Anterior cingulate cortex (tissue), 58 donors: ENCODE measurements around the gene EFNB1.
"Not testable (repeated sequence)": the region's sequence is repeated elsewhere in the genome, so short reads cannot be mapped to it uniquely, and the experiment has no call there.

ENCODE experiments used
- DNase-seq, 58 donors: peaks; one replicate each; lab custom pipeline; 2025; lab: John Stamatoyannopoulos, UW

The EFNB1 gene

DNA sequence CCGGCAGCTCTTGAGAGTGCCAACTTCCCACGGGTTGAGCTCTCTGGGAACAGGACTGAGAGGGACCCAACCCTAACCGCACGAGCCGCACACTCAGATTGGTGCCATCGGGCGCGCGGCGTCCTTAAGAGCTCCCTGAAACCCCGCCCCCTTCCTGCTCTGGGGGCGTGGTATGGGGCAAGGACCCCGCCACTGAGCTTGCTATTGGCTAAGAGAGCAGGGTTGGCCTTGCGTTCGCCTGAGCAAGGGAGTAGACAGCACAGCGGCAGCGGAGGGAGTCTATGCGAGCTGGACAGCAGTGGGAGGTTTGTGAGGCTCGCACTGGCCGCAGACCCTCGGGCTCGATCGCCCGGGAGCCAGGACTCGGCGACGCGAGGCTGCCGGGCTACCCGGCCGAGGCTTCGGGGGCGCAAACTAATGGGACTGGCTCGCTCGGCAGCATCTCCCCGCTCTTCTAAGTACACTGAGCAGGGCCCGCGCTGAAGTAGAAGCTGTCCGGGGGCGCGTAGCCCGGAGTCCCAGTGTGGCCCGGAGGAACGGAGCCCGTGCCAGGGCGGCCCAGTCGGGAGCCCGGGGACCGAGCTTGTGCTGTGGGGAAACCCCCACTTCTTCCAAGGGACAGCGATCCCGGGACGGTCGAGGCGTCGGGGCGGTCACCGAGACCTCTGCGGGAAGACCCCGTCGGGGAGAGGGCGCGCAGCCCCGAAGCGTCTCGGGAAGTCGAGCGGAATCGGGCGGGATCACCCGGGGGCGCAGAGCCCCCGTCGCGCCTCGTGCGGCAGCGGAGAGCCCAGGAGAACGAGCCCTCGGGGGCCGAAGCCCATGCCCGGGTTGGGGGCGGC, at the start of gene EFNB1:
EFNB1 (plus strand) TSS at position 282 of the 842 bp plus-strand sequence. CDS start 756 bp downstream, outside the sequence.
- DNase-seq: peak in 57 of 58 donors; percentile 17 to 94 (median 80)

DNA sequence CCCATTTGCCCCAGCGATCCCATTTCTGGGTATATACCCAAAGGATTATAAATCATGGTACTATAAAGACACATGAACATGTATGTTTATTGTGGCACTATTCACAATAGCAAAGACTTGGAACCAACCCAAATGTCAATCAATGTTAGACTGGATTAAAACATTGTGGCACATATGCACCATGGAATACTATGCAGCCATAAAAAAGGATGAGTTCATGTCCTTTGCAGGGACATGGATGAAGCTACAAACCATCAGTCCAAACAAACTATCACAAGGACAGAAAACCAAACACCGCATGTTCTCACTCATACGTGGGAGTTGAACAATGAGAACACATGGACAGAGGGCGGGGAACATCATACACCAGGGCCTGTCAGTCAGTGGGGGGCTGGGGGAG, 47.5 kb upstream of the EFNB1 start:
- not testable (repeated sequence) for DNase-seq

DNA sequence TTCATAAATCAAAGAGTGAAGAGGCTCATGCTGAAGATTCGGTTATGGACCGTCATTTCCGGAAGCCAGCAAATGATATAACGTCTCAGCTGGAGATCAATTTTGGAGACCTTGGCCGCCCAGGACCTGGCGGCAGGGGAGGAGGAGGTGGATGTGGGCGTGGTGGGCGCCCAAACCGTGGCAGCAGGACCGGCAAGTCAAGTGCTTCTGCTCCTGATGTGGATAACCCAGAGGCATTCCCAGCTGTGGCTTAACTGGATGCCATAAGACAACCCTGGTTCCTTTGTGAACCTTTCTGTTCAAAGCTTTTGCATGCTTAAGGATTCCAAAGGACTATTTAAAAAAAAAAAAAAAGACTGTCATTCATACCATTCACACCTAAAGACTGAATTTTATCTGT, 44.0 kb upstream of the EFNB1 start:
- no peak for DNase-seq

DNA sequence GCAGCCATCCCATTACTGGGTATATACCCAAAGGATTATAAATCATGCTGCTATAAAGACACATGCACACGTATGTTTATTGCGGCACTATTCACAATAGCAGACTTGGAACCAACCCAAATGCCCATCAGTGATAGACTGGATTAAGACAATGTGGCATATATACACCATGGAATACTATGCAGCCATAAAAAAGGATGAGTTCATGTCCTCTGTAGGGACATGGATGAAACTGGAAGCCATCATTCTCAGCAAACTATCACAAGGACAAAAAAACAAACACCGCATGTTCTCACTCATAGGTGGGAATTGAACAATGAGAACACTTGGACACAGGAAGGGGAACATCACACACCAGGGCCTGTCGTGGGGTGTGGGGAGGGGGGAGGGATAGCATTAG, 42.2 kb upstream of the EFNB1 start:
- DNase-seq: not testable (repeated sequence)

DNA sequence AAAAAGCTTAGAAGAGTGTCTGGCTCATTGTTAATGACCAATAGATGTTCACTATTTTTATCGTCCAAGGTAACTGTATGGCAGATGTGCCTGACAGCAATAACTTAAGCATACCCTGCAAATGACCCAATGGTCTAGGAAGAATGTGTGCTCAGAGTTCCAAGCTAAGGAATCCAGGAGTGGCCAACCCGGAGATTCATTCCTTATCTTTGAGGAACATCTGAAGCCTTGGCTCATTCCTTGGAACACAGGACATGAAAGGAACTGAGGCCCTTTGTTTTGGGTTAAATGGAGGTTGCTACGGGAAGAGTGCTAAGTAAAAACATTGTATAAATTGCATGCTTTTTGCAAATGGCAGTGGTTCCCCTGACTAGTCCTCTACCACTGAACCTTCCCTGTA, 38.9 kb upstream of the EFNB1 start:
- DNase-seq: no peak

DNA sequence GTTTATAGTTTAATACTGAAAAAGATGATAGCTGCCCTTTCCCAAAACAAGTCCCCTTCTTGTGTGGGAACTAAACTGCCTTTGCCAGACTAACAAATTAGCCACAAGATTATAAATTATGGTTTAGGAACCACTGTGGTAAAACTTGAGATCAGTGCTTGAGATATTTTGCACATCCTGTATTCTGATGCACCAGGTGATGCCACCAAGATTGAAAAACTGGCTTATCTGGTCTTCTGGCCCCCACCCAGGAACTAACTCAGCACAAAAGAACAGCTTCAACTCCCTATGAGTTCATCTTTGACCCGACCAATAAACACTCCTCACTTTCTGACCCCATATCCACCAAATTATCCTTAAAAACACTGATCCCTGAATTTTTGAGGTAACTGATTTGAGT, 36.7 kb upstream of the EFNB1 start:
- no peak for DNase-seq

DNA sequence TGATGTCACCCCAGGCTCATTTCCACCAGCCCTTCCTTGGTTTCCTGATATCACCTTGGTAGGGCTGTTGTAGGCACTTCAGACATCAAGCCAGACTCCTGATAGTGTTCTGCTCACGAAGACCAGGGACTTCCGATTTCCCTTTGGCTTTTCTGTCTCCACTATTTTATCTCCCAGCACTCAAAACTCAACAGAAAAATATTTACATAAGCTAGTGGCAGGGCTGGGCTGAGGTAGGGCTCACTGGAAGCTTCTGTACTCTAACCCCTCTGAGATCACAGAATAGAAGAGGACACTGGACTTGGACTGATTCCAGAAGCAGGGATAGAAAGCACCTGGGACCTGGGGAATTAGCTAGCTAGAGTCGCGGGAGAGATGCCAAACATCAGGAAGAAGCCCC, 34.4 kb upstream of the EFNB1 start:
- no peak for DNase-seq

DNA sequence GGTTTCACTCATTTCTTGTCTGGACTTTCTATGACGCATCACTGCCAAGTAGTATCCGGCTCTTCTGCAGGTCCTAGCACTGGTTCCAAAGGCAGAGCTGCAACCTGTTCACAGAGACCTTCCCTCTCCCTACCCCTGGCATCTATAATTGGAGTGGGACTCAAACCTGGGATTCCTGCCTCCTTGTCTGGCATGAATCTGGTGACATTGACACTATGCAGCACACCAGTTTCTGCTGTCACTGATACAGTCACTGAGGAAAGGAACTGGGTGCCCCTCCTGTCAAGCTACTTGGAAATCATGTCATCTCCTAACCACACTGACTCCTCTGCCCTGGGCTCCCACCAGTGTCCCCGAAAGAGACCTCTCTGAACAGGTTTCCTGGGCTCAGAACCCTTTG, 33.1 kb upstream of the EFNB1 start:
- DNase-seq: no peak

DNA sequence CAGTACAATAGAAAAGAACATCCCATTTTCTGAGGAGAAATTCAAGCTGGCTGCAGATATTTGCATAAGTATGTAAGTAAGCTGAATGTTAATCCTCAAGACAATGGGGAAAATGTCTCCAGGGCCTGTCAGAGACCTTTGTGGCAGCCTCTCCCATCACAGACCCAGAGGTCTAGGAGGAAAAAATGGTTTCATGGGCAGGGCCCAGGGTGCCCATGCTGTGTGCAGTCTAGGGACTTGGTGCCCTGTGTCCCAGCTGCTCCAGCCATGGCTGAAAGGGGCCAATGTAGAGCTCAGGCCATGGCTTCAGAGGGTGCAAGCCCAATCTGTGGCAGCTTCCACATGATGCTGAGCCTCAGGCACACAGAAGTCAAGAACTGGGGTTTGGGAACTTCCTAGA, 30.4 kb upstream of the EFNB1 start:
- DNase-seq: not testable (repeated sequence)

DNA sequence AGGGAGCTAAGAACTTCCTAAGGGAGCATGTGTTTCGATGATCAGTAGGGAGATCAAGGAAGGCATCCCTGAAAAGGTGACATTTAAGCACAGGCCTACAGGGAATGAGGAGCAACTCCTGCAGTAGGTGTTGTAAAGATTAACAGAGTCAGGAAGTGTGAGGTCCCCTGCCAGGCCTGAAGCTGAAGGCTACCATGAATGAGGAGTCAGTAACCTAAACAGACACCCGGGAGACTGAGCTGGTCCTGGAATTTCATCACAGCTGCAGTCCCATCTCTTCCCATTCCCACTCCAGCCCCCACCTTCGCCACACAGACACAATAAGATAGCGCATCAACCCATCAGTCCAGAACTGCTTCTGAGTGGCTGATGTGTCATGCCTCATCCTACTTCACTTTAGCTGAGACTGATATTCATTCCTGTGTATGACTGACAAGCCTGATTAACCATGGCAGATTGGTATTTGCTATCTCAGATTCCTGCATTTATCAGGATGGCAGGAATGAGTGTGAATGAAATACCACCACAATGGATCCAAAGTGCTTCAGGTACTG, 27.0 kb upstream of the EFNB1 start:
- DNase-seq: no peak

DNA sequence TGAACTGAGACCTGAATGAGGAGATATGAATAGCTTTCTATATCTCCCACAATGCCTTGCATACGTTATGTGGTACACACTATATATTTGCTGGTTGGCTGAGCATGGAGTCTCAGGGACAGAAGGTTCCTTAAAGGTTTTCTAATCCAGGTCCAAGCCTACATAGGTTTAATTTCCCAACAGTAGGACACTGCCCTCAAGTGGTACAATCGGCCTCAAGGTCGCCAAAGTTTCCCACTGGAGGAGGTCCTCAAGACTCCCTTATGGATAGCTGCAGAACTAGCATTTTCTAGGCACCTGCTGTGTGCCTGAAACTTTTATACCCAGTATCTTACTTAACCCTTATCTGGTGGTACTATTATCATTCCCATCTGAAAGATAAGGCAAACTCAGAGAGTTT, 21.0 kb upstream of the EFNB1 start:
- DNase-seq: no peak

DNA sequence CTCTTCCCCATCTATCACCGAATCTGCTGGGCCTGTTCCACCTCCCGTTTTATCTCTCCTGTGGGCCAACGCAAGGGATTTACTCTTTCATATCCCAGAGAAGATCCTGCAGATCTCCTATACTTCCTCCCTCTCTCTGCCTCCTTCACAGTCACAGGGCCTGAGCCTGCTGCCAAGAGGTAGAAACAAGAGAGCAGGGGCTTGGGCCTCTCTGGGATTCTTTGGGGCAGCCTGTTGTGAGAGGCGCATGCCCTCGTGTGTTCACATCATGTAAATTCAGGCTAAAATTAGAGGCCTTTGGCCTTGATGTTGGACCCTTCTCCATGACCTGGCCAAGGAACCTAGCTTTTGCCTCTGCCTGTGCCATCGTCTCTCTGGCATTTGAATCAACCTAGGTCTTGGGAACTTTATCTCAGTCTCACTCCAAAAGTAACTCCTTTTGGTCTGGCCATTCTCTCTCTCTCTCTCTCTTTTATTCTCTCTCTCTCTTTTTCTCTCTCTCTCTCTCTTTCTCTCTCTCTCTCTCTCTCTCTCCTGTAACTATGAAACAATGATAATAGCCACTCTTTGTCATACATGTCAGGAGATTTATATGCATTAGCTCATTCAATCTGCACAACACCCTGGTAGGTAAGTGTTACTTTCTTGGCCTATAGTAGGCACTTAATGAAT, 20.0 kb upstream of the EFNB1 start:
- DNase-seq: peak in 1 of 58 donors; percentile 2

DNA sequence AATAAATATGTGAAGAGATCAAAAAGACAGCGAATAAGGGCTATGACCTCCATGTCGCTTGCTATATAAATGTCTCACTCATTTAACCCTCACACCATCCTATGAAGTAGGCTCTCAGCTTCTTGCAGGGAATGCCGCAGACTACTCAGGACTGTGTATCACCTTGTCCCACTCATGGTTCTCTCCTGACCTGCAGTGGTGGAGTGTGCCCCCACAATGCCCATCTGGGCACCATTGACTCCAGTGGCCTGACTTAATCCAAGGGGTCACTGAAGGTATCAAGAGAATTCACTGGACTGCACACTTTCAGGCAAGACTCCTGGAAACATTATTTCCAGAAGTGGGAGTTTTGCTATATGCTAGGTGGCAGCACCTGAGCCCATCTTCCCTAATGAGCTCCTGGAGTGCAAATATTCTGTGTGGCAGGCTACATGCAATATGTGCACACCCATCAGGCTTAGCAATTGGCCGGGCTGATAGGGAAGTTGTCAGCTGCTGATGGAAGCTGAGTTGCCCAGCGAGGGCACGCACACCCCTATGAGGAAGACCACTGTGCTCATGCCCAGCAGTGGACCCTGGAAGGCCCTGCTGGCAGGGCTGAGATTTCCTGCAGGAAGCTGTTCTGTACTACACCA, 8.2 kb upstream of the EFNB1 start:
- no peak for DNase-seq

DNA sequence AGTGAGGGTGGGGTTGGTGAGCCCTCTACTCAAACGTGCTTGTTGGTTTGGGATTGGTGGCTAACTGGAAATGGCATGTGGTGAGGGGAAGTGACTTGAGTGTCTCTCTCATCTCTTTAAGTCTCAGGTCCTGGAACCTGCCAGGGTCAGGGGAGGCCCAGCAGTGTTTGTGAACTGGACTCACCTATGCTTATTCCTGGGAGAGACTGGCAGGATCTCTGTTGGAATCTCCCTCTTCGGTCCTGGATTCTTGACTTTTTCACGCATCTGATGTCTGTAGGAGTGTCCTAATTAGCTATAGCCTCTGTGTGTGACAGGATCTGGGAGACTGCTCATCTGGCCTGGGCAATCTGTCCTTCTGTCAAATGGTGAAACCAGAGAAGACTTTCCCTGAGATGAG, 7.2 kb upstream of the EFNB1 start:
- DNase-seq: no peak

DNA sequence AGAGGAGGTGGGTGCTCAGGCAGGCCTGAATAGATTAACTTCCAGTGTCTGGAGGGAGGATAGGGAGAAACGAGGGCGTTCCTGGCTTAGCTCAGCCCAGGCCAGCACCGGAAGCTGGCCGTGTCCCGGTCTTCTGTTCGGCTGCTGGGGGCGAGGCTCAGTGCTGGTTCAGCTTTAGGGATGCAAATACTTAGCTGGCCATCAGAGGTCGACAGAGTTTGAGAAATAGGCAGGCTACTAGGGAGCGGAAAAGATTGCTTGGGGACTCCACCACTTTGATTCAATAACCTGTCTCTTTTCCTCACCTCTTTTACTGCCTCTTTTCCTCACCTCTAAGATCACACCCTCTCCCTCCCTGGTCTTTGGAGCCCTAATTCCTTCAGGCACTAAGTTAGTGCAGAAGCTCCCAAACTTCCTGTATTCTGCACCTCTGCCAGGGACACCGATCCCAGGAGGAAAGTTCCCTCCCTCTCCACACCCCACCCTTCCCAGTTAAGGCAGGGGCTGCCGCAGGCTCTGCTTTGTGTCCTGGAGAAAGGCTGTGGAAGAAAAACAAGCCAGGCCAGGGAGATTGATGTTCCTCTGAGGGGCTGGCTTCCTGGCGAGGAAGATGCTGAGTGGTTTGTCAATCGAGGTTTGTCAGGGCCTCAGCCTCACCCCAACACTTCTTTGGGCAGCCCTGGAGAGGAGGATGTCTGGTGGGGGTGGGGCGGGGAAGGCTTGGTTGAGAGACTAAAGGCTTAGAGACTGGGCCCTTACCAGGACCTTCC, 6.0 kb upstream of the EFNB1 start:
- DNase-seq: peak in 7 of 58 donors; percentile 2 to 21 (median 11)

DNA sequence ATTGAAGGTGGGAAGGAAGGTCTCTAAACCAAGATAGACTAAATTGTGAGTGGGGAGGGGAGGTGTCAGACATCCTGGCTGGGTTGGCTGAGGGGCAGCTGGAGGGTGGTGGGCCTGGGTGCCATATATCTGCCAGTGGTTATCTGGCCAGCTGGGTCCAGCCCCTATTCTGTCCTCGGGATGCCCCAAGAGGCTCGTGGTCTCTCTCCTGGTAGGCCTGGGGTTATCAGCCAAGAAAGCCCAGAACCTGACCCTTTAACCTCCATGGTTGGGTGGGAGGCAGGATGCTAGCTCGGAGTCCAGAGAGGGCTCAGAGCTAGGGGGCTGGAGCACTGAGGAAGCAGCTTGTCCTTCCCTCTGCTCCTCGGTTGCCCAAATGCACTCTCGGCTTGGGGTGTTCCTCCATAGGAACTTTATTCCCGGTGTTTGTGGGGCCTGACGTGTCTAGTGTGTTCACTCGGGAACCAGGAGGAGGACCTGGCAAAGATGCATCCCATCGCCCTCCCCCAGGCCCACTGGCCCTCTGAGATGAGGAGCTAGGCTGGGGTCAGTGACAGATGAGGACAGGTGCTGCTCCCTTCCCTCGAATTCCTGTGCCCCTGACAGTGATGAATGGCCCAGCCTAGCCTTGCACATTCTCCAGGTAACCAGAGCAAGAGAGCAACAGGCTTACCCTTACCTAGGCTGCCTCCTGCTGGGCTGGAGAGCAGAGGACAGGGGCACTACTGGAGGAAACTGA, 5.2 kb upstream of the EFNB1 start:
- no peak for DNase-seq

DNA sequence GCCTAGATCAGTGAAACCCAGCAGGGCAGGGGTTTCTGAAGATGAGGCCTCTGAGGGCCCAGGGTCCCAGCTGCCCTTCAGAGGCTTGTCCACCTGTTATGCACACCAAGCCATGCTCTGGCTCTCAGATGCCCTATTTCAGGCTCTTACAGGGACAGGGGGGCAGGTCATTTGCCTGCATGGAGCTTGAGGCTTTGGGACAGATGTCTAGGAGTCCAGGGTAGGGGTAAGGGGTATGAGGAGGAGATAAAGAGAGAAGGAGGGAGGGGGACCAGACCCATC, 4.7 kb upstream of the EFNB1 start:
- DNase-seq: no peak

DNA sequence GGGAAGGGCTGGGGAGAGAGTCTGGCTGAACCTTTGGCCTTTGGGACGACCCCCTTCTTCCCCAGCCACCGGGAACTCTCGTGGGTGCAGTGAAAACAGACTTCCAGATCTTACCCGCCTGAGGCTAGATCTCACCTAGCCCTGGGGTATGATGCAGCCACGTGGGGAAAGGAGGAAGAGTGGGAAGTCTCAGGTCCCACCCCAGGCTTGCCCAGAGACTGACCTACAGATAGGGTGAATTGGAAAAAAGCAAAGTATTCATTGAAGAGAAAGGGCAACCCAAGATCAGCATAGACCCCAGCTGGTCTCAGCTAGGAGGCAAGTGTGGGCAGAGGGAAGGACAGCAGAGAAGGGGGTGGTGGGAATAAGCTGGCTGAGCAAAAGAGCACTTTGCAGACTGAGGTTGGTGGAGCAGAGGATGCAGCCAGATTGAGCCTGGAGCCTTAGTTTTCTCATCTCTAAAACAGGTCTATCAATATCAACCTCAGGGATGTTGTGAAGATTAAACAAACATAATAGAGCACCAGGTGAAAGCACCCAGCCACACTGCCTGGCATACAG, 4.2 kb upstream of the EFNB1 start:
- DNase-seq: no peak

DNA sequence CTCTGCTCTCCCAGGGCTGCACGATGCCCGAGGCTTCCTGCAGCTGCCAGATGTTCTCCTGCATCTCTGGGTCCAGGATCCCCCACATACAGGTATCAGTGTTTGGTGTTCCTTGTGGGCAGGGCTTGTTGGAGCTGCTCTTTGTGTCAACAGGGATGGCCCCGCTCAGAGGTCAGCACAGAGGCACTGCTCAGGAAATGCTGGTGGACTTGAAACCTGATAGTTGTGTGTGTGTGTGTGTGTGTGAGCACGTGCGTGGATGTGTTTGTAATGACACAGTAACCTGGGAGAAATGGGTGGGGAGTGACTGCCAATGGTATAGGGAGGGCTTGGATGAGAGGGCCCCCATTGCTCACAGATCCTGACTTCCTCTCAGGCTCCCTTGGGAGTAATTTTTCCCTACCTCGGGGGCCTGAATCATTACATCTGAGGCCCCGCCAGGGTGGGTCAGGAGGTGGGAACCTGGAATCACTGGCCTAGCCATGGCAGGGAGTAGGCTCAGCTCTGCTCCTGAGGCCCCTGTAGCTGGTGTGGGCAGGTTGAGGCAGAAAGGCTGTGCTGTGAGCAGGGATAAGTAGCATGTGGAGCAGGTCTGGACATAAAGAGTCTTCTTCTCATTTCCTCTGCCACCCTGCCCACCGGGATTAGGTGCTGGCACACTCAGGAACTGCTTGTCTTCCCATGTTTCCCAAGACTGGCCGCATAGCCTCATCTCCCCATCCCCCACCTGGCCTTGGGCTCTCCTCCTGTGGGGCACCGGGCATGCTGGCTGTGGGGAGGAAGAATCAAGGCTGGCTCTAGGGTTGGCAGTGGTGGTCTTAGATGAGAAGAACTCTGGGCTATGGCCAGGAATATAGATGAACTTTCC, 2.5 kb upstream of the EFNB1 start:
- no peak for DNase-seq
